Skeletal muscle satellite cell (primary cell): ENCODE results near the gene XPO6. TPM values are rescaled to one million over a fixed set of nuclear protein-coding genes. Genes with fewer than 3 reads are reported as not detected.

Experiments used
- small RNA-seq: library from RNA; depleted of rRNA; stranded (forward); fragments of <200 nt; gene quantifications from one replicate; pipeline ENCODE3, GENCODE V24; 2012

The XPO6 gene

Small RNA genes lying within 50 kb of the gene (small RNA-seq; reads per million reads assigned to genes)
- gene RF00402 (not detected), gene RNY1P10 (not detected)
